UCSD-AML1 (cell line): ENCODE data around the gene PRDX3.
A peak's percentile ranks its signal among the peaks of the same experiment; 100 is the strongest.

Experiments
- DNase-seq: peaks from one replicate; lab custom pipeline; 2025; ENCODE audit not compliant: unreplicated experiment; lab: John Stamatoyannopoulos, UW

The PRDX3 gene

DNA sequence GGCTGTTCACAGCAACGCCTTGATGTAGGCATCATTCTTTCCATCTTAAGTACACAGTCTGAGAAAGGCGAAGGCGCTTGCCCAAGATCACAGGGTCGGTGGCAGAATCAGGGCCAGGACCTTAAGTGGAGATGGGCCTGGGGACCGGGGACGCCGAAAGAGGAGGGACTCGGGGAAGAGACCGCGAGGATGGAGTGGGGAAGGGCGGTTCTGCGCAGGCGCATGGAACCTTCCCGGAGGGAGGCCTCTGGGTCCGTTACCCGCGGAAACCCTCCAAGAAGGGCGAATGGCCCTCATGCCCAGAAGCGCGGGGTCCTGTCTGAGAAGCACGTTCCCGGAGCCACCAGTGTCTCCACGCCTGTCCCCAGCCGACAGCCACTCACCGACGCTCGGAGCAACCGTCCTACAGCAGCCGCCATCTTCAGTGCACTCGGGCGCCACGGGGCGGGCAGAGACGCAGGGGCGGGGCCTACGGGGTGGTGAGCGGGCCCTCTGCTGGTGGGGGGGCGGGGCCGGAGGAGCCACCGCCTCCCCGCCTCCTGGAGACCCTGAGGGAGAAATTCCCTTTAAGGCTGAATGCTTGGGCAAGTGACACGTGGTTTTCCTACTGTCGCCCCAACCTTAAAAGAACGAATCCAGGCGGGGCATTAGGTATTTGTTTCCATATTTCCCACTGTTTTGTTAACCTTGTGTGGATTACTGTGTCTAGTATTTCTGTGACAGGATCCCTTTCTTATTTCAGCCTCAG is at the start of gene PRDX3:
Gene PRDX3 (minus strand): TSS at position 441 of the 748 bp plus-strand sequence. CDS start 22 bp downstream, at position 419.
- peak; percentile 96 for DNase-seq

DNA sequence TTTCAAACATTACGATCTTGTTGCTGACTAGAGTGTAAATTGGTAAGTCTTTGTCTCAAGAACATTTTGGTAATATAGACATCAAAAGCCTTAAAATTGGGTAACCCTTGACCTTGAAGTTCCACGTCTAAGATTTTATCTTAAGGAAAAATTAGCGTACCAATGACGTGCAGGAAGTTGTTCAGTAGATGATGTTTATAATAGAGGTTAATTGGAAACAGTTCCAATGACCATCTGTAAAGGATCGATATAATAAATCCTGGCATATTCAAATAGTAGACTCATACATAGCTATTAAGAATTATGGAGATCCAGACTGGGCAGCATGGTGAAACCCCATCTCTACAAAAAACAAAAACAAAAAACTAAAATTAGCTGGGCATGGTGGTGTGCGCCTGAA is 49.2 kb upstream of the PRDX3 start:
- no peak for DNase-seq

GRCh38 chr10:119225083-119225658 is 46.6 kb upstream of the PRDX3 start:
- DNase-seq, result no peak

- no peak for DNase-seq
Observed at GRCh38 chr10:119222966-119223386, 44.4 kb upstream of the PRDX3 start.

GRCh38 chr10:119222537-119222936 is 43.9 kb upstream of the PRDX3 start:
- DNase-seq, result peak; percentile 22

DNA sequence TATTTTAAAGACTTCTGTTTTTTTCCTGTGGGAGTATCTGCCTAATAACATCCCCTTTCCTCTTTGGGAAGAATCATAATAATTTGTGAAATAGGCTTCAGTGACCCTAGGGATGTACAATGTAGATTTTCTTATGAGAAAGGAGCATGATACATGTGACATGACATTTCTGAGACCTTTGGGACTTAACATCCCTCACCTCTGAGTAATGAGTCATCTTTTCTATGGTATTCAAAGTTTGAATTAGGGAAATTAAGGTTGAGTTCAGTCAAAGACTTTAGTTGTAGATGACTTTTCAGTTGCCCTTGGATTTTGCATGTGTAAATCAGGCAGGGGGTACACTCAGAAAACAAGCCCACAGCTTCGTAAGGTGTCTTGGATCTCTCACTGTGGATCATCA is 43.1 kb upstream of the PRDX3 start:
- DNase-seq, result no peak

DNA sequence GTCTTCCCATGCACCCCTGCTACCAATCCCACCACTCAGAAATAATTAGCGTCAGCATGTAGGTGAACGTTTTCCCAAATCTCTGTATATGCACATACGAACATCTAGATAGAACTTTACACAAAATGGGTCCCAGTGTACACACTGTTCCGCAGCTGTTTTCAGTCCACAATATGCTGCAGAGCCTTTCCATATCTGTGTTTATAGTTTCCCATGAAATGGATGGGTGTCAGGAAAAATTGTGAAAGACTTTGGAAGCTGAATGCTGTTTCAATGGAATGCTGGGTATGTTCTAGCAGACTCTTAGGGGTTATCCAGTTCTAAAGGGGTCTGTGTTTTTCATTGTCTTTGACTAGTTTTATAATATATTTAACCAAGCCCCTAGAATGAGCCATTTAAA is 42.6 kb upstream of the PRDX3 start:
- DNase-seq, result no peak

- no peak for DNase-seq
Observed at GRCh38 chr10:119219871-119220270, 41.3 kb upstream of the PRDX3 start.

GRCh38 chr10:119217991-119218490 is 39.4 kb upstream of the PRDX3 start:
- DNase-seq, result no peak

- DNase-seq, result no peak
Observed at GRCh38 chr10:119217401-119217800, 38.8 kb upstream of the PRDX3 start.

GRCh38 chr10:119216127-119216526 is 37.5 kb upstream of the PRDX3 start:
- no peak for DNase-seq

- no peak for DNase-seq
Observed at GRCh38 chr10:119215371-119215770, 36.8 kb upstream of the PRDX3 start.

DNA sequence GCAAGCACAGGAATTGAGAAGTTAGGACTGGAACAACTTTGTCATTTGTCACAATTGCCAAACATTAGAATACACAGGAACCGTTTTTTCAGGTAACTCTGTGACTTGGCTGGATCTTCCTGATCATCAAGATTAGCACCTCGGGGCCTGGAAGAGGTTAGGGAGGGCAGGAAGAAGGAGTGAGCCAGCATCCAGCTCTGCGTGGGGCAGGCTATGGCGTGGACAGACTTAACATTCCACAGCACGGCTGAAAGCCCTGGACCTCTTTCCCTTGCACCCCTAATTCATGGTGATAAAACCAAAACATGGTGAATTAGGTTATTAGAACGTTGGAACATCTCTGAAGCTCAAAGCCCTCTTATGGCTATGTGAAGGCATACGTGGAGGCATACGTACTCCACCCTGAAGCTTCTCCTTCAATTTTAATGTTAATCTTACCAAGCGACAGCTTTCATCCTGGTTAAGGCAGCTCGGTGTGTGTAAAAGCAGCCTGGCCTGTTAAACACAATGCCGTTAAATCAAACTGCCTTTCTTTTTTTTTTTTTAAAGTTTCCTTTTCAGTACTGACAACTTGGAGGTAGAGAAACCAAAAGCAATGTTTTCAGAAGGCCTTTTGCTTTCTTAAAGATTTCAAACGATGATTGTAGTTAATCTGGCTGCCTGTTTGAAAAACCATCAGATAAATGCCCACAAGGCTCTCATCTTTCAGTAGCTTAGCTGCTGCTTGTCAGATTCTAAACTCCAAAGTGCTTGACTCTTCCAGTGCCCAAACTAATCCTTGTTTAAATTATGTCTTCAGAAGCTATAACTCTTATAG is 33.2 kb upstream of the PRDX3 start:
- DNase-seq, result no peak

DNA sequence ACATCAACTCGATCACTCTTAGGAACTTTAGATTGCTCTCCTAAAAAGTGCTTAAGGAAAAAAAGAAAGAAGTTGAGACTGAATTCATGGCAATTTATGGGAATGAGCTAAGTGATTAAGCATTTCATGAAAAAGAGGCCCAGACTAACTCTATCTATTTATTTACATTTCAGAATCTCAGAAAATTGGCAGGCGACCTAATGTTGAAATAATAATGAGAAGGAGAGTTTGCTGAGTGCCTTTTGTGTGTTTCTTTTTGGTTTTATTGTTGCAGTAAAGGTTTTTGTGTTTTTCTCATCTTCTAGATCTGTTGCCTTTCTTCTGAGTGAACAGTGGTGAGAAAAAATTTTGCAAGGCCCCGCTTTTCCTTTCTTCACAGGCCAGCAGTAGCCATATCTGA is 32.6 kb upstream of the PRDX3 start:
- no peak for DNase-seq

DNA sequence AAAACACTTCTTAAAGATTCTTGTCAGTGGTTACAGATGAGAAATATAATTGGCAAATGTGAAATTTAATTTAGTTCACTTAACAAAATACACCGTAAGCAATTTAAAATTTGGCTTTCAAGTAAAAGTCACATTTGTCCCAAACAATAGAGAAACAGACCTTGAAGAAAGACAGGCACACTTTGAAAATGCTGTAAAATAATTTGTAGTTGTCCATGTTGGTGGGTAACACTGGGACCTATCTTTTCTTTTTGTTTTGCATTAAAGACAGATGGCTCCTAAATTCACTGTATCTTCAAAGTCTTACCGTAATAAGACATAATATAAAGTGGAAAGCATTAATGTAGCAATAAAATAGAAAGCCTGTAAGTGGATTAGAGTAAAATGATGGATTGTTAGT is 32.0 kb upstream of the PRDX3 start:
- DNase-seq, result no peak

GRCh38 chr10:119209736-119210355 is 31.2 kb upstream of the PRDX3 start:
- DNase-seq, result no peak

DNA sequence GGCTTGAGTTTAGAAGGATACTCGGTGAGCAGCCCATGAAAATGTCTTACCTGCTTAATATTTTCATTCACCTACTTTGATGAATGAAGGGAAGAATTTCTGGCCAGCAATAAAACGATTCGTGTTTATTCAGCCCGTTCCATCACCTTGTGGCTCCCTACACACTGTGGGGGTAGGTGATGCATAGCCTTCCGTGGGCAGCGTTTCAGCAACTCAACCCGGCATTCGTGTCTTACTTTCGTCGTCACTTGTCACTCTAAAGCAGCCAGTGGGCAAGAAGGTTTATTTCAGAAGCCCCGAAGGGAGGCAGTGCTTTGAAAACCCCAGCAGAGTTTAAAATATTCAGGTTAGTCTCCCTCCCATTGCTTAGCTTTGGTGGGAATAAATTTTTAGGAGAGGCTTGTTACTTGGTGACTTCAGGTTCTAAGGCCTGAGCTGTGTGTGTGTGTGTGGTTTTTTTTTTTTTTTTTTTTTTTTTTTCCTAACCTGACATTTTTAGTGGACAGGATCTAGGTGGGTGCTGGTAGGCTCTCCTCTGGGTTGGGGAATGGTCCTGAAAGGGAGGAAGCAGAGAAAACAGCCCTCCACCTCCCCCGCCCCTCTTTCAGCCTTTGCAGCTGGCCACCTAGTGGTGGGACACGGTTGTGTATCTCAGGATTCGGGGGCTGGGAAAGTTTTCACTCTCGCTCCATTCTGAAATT is 30.6 kb upstream of the PRDX3 start:
- DNase-seq, result peak; percentile 50

DNA sequence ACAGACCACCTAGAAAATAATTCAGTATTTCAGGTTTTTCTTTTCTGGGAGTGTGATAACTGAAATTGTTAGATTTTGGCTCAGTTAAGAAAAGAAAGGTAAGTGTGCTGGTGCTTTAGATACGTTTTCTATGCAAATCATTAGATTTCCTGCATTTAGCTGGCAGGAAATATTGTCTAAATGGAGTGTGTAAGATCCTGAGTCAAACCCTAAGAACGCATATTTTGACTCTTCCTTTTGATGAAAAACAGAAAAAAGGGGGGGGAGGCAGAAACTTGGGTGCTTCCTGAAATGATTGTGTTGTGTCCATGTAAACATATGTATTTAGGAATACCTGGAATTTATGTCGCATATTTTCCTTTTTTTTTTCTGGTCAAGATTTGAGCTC is 29.9 kb upstream of the PRDX3 start:
- no peak for DNase-seq

GRCh38 chr10:119207713-119208552 is 29.3 kb upstream of the PRDX3 start:
- peak; percentile 58 for DNase-seq

- DNase-seq, result peak; percentile 93
Observed at GRCh38 chr10:119207366-119207666, 28.7 kb upstream of the PRDX3 start, which contains the start of gene GRK5. TSS of gene GRK5 (plus strand) at chr10:119207571. CDS start at chr10:119207918, 347 bp downstream.
